SK-N-SH (cell line): ENCODE measurements around the gene ZCCHC2. TPM values are rescaled to one million over a fixed set of nuclear protein-coding genes. Genes with fewer than 3 reads are reported as not detected.

Source experiments
- CTCF ChIA-PET: fragments of 300-600, 350-600 bp; formaldehyde crosslinking; extraction: SDS; loops from one replicate; lab custom pipeline; 2021; lab: Yijun Ruan, JAX
- POLR2A ChIA-PET: fragments of 350-600 bp; sonication (Branson Sonifier 250); formaldehyde crosslinking; extraction: SDS; loops from one replicate; lab custom pipeline; 2020; ENCODE audit warnings: antibody characterized with exemption, inconsistent platforms; lab: Yijun Ruan, JAX
- DNase-seq: peaks from one replicate; pipeline ENCODE4 v3.0.0; 2012
- H2AFZ ChIP-seq: fragments of 200-600 bp; sonication (generic); 2 replicates; pipeline ENCODE4 v1.8.1; 2016; ENCODE audit warnings: antibody characterized with exemption, mild to moderate bottlenecking, low read depth
- H3F3A ChIP-seq: fragments of 200-600 bp; sonication (generic); replicated peaks from 2 replicates; pipeline ENCODE3; 2016; ENCODE audit warnings: antibody characterized with exemption, mild to moderate bottlenecking; ENCODE audit not compliant: insufficient read depth
- H3K27ac ChIP-seq, 2 experiments: fragments of 200-500 bp in 1 of 2; fragments of 200-600 bp in 1 of 2; sonication (Bioruptor generic) in 1 of 2; sonication (generic), shearing (Covaris generic) in 1 of 2; 2 replicates each; pipeline versions ENCODE4 v1.5.1 to v1.6.1; 2014 to 2016; ENCODE audit warnings: low read depth in 2 of 2, inconsistent platforms in 1 of 2, low read length in 1 of 2, mild to moderate bottlenecking in 1 of 2, mixed read lengths in 1 of 2
- H3K27me3 ChIP-seq: fragments of 200-600 bp; sonication (generic), shearing (Covaris generic); 2 replicates; pipeline ENCODE4 v1.6.1; 2016; ENCODE audit warnings: mixed run types; ENCODE audit not compliant: insufficient read depth
- H3K36me3 ChIP-seq, 2 experiments: fragments of 200-500 bp in 1 of 2; fragments of 200-600 bp in 1 of 2; sonication (Bioruptor generic) in 1 of 2; sonication (generic) in 1 of 2; replicated peaks in 1 of 2; 2 replicates each; pipeline versions ENCODE3 to v1.5.1; 2014 to 2016; ENCODE audit warnings: low read length in 1 of 2, mild to moderate bottlenecking in 1 of 2; ENCODE audit not compliant: insufficient read depth in 2 of 2, control insufficient read depth in 1 of 2
- H3K4me1 ChIP-seq, 2 experiments: fragments of 200-500 bp in 1 of 2; fragments of 200-600 bp in 1 of 2; sonication (Bioruptor generic) in 1 of 2; sonication (generic), shearing (Covaris generic) in 1 of 2; 2 replicates each; pipeline versions ENCODE4 v1.5.1 to v1.6.1; 2014 to 2016; ENCODE audit warnings: low read depth in 1 of 2, low read length in 1 of 2, mixed run types in 1 of 2; ENCODE audit not compliant: insufficient read depth in 2 of 2, control insufficient read depth in 1 of 2
- H3K4me2 ChIP-seq: fragments of 200-600 bp; sonication (generic), shearing (Covaris generic); 2 replicates; pipeline ENCODE4 v1.6.1; 2017; ENCODE audit warnings: mixed run types
- H3K4me3 ChIP-seq, 2 experiments: fragments of 200-500 bp in 1 of 2; fragments of 200-600 bp in 1 of 2; sonication (Bioruptor generic) in 1 of 2; sonication (generic), shearing (Covaris generic) in 1 of 2; 2 replicates each; pipeline versions ENCODE4 v1.5.1 to v1.8.1; 2014 to 2016; ENCODE audit warnings: low read depth in 2 of 2, inconsistent platforms in 1 of 2, low read length in 1 of 2, mild to moderate bottlenecking in 1 of 2, mixed read lengths in 1 of 2, moderate library complexity in 1 of 2
- H3K79me2 ChIP-seq: fragments of 200-600 bp; sonication (generic); 2 replicates; pipeline ENCODE4 v1.8.1; 2017; ENCODE audit warnings: mild to moderate bottlenecking; ENCODE audit not compliant: insufficient read depth
- H3K9ac ChIP-seq: fragments of 200-600 bp; sonication (generic); 2 replicates; pipeline ENCODE4 v1.6.1; 2017; ENCODE audit warnings: mixed run types
- H3K9me2 ChIP-seq: fragments of 200-600 bp; sonication (generic); 2 replicates; pipeline ENCODE4 v1.6.1; 2017; ENCODE audit warnings: mixed run types
- H3K9me3 ChIP-seq: fragments of 200-600 bp; sonication (generic); 2 replicates; pipeline ENCODE4 v1.6.1; 2017; ENCODE audit warnings: mixed run types, mild to moderate bottlenecking, moderate library complexity
- H4K20me1 ChIP-seq: fragments of 200-600 bp; sonication (generic); 2 replicates; pipeline ENCODE4 v1.6.1; 2017; ENCODE audit warnings: mild to moderate bottlenecking, mixed run types; ENCODE audit not compliant: insufficient read depth
- CHD2 ChIP-seq: fragments of 150-350 bp; IDR thresholded peaks from 2 replicates; pipeline ENCODE4 v1.6.1; 2018; ENCODE audit warnings: low read length; ENCODE audit not compliant: partially characterized antibody
- CTCF ChIP-seq: fragments of 200-600 bp; sonication (generic); IDR thresholded peaks from 2 replicates; pipeline ENCODE4 v1.6.1; 2017; ENCODE audit warnings: antibody characterized with exemption, mild to moderate bottlenecking, moderate library complexity
- EP300 ChIP-seq, 2 experiments: IDR thresholded peaks; 2 replicates each; pipeline versions ENCODE4 v1.4.0 to v1.6.1; 2012; ENCODE audit warnings: borderline replicate concordance in 1 of 2, low read depth in 1 of 2, low read length in 1 of 2
- EZH2phosphoT487 ChIP-seq: fragments of 200-600 bp; sonication (generic); IDR thresholded peaks from 2 replicates; pipeline ENCODE4 v1.6.1; 2017; ENCODE audit warnings: low read depth, mixed run types, mild to moderate bottlenecking, antibody characterized with exemption, moderate library complexity, borderline replicate concordance
- FOXJ3 ChIP-seq: sonication (generic); formaldehyde crosslinking; IDR thresholded peaks from 2 replicates; pipeline ENCODE4 v1.5.1; 2020; ENCODE audit warnings: mild to moderate bottlenecking, missing genetic modification reagents
- JUND ChIP-seq: IDR thresholded peaks from 2 replicates; pipeline ENCODE4 v1.4.0; 2012
- MAX ChIP-seq: IDR thresholded peaks from 2 replicates; pipeline ENCODE4 v1.4.0; 2012; ENCODE audit warnings: low read depth
- MEF2A ChIP-seq: IDR thresholded peaks from 2 replicates; pipeline ENCODE4 v1.4.0; 2012; ENCODE audit warnings: low read depth, borderline replicate concordance
- MXI1 ChIP-seq: IDR thresholded peaks from 2 replicates; pipeline ENCODE4 v1.6.1; 2012; ENCODE audit warnings: mild to moderate bottlenecking, low read depth, low read length, improper control_type of control experiment
- NFIC ChIP-seq: IDR thresholded peaks from 2 replicates; pipeline ENCODE4 v1.4.0; 2012; ENCODE audit warnings: borderline replicate concordance
- POLR2AphosphoS5 ChIP-seq: IDR thresholded peaks from 2 replicates; pipeline ENCODE4 v1.6.1; 2012; ENCODE audit warnings: low read depth, low read length
- RAD21 ChIP-seq: IDR thresholded peaks from 2 replicates; pipeline ENCODE4 v1.6.1; 2012; ENCODE audit warnings: mild to moderate bottlenecking, low read length
- RXRA ChIP-seq: IDR thresholded peaks from 2 replicates; pipeline ENCODE4 v1.4.0; 2012; ENCODE audit warnings: low read depth, mild to moderate bottlenecking, borderline replicate concordance
- SIN3A ChIP-seq: IDR thresholded peaks from 2 replicates; pipeline ENCODE4 v1.6.1; 2012; ENCODE audit warnings: low read depth, mild to moderate bottlenecking, low read length, moderate library complexity, borderline replicate concordance
- TAF1 ChIP-seq: IDR thresholded peaks from 2 replicates; pipeline ENCODE4 v1.6.1; 2012; ENCODE audit warnings: low read depth, mild to moderate bottlenecking, low read length, moderate library complexity, borderline replicate concordance
- TCF12 ChIP-seq: IDR thresholded peaks from 2 replicates; pipeline ENCODE4 v1.4.0; 2012
- TEAD4 ChIP-seq: IDR thresholded peaks from 2 replicates; pipeline ENCODE4 v1.4.0; 2012; ENCODE audit warnings: mild to moderate bottlenecking, borderline replicate concordance; ENCODE audit not compliant: insufficient read depth
- USF1 ChIP-seq: IDR thresholded peaks from 2 replicates; pipeline ENCODE4 v1.4.0; 2012; ENCODE audit warnings: low read depth, borderline replicate concordance
- YY1 ChIP-seq: IDR thresholded peaks from 2 replicates; pipeline ENCODE4 v1.4.0; 2012; ENCODE audit warnings: low read depth, mild to moderate bottlenecking
- ZBTB33 ChIP-seq: IDR thresholded peaks from 2 replicates; pipeline ENCODE4 v1.4.0; 2012; ENCODE audit warnings: low read depth, borderline replicate concordance
- WGBS: methylation state at CpG from one replicate; pipeline ENCODE4 v1.1.6; 2017; ENCODE audit warnings: low lambda C conversion rate; 5-methylcytosine and 5-hydroxymethylcytosine counted together
- polyA plus RNA-seq, 3 experiments: library from polyadenylated mRNA; depleted of rRNA; stranded (reverse); fragments of >200 nt; gene quantifications; 2 replicates each; pipeline ENCODE4 v1.2.3, GENCODE V29; 2012

ZCCHC2 gene
- polyA plus RNA-seq, 1 of the 3 experiments (the other 2 are of a cell fraction) = 7.3 TPM

GRCh38 chr18:62621546-62621945 is 98.7 kb downstream of the ZCCHC2 start:
- DNase-seq = no peak
- no peak overlapping the region for H3K27ac ChIP-seq

More at GRCh38 chr18:62621546-62621945, 98.7 kb downstream of the ZCCHC2 start:
- H2AFZ ChIP-seq = no peak overlapping the region
- TF ChIP-seq FOXJ3 (CRISPR knock-in tag) = no peak
- TF ChIP-seq MEF2A = no peak
- TF ChIP-seq NFIC = no peak
- TF ChIP-seq CTCF = no peak
- no peak for TF ChIP-seq TCF12
- no peak for TF ChIP-seq POLR2AphosphoS5
- TF ChIP-seq YY1 = no peak
- TF ChIP-seq TEAD4 = no peak
- no peak for TF ChIP-seq RAD21
- no peak for TF ChIP-seq EZH2phosphoT487
- no peak for TF ChIP-seq ZBTB33
- TF ChIP-seq SIN3A = no peak
- TF ChIP-seq MAX = no peak
- TF ChIP-seq CHD2 = no peak
- no peak for TF ChIP-seq MXI1
- TF ChIP-seq EP300 (IDR thresholded peaks at IDR 0.05; ENCODE audit: borderline replicate concordance in 1 of 2, low read depth in 1 of 2, low read length in 1 of 2) = no peak
- no peak for TF ChIP-seq TAF1
- TF ChIP-seq USF1 = no peak
- TF ChIP-seq RXRA = no peak
- no peak for TF ChIP-seq JUND
- TF ChIP-seq, all 33 proteins: peak for 0
- POLR2A ChIA-PET = no interaction called here
- CTCF ChIA-PET = no interaction called here
- Histone ChIP-seq H3K27me3 (no peaks in the 10 kb centered on the region), H4K20me1 (no peaks in the 10 kb centered on the region), H3K4me1 (no peaks in the 10 kb centered on the region), H3F3A (no peaks in the 10 kb centered on the region), H3K4me3 (no peak overlapping the region), H3K4me2 (no peak overlapping the region), H3K79me2 (no peaks in the 10 kb centered on the region), H3K9me2 (no peaks in the 10 kb centered on the region), H3K9me3 (no peaks in the 10 kb centered on the region), H3K9ac (no peak overlapping the region), H3K36me3 (no peaks in the 10 kb centered on the region)
- WGBS = 84% methylated on average over 12 of the region's 12 CpGs
